ENCODE measurements around the gene P2RX1.

The P2RX1 gene

DNA sequence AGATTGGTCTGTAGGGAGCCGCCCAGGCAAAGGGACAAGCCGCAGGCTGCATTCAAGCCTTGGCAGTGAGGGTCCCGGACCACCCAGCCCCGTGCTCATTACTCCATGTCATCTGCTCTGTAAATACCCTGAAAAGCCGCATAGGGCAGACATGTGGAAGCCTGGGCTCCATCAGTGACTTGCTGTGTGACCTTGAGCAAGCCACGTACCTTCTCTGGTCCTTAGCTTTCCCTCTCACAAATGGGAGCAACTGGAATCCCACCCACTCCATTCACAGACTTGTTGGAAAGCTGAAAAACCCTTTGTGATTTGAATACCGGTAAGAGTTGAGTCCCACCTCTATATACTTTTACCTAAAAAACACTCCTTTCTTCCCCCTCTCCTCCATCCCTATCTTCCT is 35.3 kb downstream of the P2RX1 start:
- TF ChIP-seq TSHZ2 (CRISPR knock-in tag; IDR thresholded peaks at IDR 0.05) (no peak), ESRRG (CRISPR knock-in tag; IDR thresholded peaks at IDR 0.05) (no peak), ZFP30 (CRISPR knock-in tag; IDR thresholded peaks at IDR 0.05) (no peak), BACH2 (CRISPR knock-in tag; IDR thresholded peaks at IDR 0.05; ENCODE audit: borderline replicate concordance) (no peak), ZFP3 (CRISPR knock-in tag; IDR thresholded peaks at IDR 0.05) (no peak), PPARA (CRISPR knock-in tag; IDR thresholded peaks at IDR 0.05; ENCODE audit: borderline replicate concordance) (no peak), TOX (CRISPR knock-in tag; IDR thresholded peaks at IDR 0.05; ENCODE audit: borderline replicate concordance) (no peak), TCF4 (CRISPR knock-in tag; IDR thresholded peaks at IDR 0.05; ENCODE audit: borderline replicate concordance) (no peak), ZNF565 (CRISPR knock-in tag; conservative IDR thresholded peaks at IDR 0.05; ENCODE audit: low read depth) (no peak), ZNF70 (CRISPR knock-in tag; IDR thresholded peaks at IDR 0.05) (no peak), CSRNP3 (CRISPR knock-in tag; IDR thresholded peaks at IDR 0.05) (no peak)
- ATAC-seq = no peak

DNA sequence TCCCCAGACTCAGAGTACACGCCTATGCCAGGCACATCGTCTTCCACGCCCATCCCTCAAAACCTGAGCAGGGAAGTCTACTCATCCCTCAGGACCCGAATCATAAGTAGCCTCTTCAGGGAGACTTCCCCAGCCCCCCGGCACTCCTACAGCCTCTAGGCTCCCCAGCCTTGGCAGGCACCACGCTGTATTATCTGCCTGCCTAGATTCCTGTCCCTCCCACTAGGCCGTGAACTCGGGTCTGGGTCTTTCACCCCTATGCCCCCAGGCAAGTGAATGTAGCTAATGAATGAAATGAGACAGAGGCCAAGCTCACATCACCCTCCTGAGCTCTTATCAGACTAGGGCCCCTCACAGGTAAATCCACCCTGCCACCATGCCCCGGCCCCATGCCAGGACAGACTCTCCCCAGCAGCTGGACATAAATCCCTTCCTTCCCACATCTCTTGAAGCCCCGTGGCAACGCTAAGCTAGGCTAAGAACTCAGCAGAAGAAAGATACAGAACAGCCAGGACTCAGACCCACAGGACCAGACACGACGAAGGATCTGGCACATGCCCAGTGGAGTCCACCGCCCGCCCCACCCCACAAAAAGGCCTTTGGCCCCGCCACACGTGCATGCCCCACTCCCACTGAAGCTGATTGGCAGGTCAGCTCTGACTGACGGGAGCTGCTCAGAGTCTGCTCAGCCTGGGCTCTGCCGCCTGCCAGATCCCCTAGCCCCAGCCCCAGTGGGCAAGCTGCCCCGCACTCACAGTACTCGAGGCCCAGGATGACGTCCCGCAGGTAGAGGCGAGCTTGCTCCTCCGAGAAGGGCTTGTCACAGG is 36.5 kb downstream of the P2RX1 start:
- ATAC-seq = peak; percentile 16; the same call in 2 of the 3 replicates
- no peak for TF ChIP-seq ZNF70 (CRISPR knock-in tag; IDR thresholded peaks at IDR 0.05)
- TF ChIP-seq BACH2 (CRISPR knock-in tag; IDR thresholded peaks at IDR 0.05; ENCODE audit: borderline replicate concordance) = no peak
- no peak for TF ChIP-seq ZC3H10 (CRISPR knock-in tag; IDR thresholded peaks at IDR 0.05)
- TF ChIP-seq ESRRG (CRISPR knock-in tag; IDR thresholded peaks at IDR 0.05) = no peak
- TF ChIP-seq GLIS3 (CRISPR knock-in tag; IDR thresholded peaks at IDR 0.05) = no peak
- TF ChIP-seq SNAI2 (CRISPR knock-in tag; IDR thresholded peaks at IDR 0.05) = no peak
- no peak for TF ChIP-seq ZNF565 (CRISPR knock-in tag; conservative IDR thresholded peaks at IDR 0.05; ENCODE audit: low read depth)
- TF ChIP-seq PPARA (CRISPR knock-in tag; IDR thresholded peaks at IDR 0.05; ENCODE audit: borderline replicate concordance) = no peak
- no peak for TF ChIP-seq CSDC2 (CRISPR knock-in tag; IDR thresholded peaks at IDR 0.05)
- TF ChIP-seq ZFP30 (CRISPR knock-in tag; IDR thresholded peaks at IDR 0.05) = no peak
- TF ChIP-seq RARB (CRISPR knock-in tag; IDR thresholded peaks at IDR 0.05) = no peak
- no peak for TF ChIP-seq CREB5 (CRISPR knock-in tag; IDR thresholded peaks at IDR 0.05; ENCODE audit: low read depth)
- TF ChIP-seq ZNF8 (CRISPR knock-in tag; IDR thresholded peaks at IDR 0.05) = no peak
- no peak for TF ChIP-seq ZFP3 (CRISPR knock-in tag; IDR thresholded peaks at IDR 0.05)
- TF ChIP-seq PATZ1 (CRISPR knock-in tag; IDR thresholded peaks at IDR 0.05; ENCODE audit: borderline replicate concordance) = no peak
- no peak for TF ChIP-seq ARNTL (CRISPR knock-in tag; IDR thresholded peaks at IDR 0.05; ENCODE audit: borderline replicate concordance, low read depth)
- TF ChIP-seq TCF4 (CRISPR knock-in tag; IDR thresholded peaks at IDR 0.05; ENCODE audit: borderline replicate concordance) = no peak
- no peak for TF ChIP-seq OSR1 (CRISPR knock-in tag; IDR thresholded peaks at IDR 0.05)
- TF ChIP-seq TOX (CRISPR knock-in tag; IDR thresholded peaks at IDR 0.05; ENCODE audit: borderline replicate concordance) = no peak
- no peak for TF ChIP-seq TSHZ2 (CRISPR knock-in tag; IDR thresholded peaks at IDR 0.05)

Data from SK-N-SH treated with all-trans-retinoic acid at 6 μM for 48 hours (cell line).